Measurements from ENCODE around the gene BAG5.
"Not testable (repeated sequence)": the region's sequence is repeated elsewhere in the genome, so short reads cannot be mapped to it uniquely, and the experiment has no call there.

The BAG5 gene

DNA sequence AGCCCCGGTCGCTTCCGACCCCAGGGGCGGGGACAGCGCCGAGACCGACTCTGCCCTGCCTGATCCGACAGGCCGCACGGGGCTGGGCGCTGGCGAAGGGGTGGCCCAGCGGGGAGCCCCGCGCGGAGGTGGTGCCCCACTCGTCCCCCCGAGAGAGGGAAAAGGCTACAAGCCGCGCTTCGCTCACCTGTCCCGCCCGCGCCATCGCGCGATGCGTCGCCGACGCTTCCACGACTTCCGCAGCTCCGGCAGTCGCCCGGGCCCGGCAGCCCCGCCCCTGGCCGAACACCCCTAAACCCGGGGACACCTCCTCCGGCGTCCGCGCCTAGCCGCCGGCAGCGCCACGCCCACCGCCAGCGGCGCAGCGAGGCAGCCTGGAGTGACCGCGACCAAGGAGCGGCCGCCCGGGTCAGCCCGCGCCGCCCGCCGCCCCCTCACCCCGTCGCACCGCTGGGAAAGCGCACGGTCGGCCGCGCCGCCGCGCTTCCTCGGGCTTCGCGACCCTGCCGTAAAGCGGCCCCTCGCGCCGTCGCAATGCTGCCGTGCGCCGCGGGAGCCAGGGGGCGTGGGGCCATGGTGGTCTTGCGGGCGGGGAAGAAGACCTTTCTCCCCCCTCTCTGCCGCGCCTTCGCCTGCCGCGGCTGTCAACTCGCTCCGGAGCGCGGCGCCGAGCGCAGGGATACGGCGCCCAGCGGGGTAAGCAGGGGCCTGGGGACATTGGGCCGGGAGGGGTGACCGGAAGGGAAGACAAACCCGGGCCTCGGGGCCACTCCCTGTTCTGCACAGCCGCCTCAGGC is at the start of gene BAG5, which contains the start of gene COA8:
TSS of gene BAG5 (minus strand) at position 229 of the 797 bp plus-strand sequence. CDS start 1,493 bp downstream, outside the sequence.
TSS of gene COA8 (plus strand) at position 532 of the 797 bp plus-strand sequence. CDS start at position 574, 42 bp downstream.
- DNase-seq: peak; percentile 76

- DNase-seq: no peak
Observed at GRCh38 chr14:103611215-103611614, 48.8 kb upstream of the BAG5 start.

DNA sequence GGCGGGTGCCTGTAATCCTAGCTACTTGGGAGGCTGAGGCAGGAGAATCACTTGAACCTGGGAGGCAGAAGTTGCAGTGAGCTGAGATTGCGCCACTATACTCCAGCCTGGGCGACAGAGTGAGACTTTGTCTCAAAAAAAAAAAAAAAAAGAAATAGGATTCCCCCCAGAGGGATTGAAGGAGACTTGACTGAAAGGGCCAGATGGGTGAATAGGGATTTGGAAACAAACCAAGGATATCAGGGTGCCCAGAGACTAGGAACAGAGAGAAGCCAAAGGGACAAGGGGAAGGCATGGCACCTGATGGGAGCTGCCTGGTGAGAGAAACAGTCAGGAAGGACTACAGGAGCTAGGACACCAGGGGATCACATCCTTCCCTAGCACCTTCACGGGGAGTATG is 46.6 kb upstream of the BAG5 start:
- DNase-seq: not testable (repeated sequence)

DNA sequence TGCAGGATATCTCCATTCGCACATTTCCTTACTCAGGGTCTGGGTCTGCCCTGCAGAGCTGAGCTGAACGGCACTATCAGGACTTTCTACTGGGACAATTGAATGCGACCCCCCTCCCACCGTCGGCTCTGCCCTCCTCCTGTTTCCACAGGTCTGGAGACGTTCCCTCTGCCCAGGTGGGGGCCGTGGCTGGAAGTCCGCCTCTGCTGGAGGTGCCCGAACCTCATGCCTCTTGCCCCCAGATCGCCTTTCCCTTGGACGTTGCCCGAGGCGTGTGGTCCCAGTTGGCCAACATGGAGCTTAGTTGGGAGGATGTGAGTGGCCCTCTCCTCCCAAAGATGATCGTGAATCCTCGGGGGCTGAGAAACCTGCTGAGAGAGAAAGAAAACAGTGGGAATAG is 45.4 kb upstream of the BAG5 start:
- no peak for DNase-seq

DNA sequence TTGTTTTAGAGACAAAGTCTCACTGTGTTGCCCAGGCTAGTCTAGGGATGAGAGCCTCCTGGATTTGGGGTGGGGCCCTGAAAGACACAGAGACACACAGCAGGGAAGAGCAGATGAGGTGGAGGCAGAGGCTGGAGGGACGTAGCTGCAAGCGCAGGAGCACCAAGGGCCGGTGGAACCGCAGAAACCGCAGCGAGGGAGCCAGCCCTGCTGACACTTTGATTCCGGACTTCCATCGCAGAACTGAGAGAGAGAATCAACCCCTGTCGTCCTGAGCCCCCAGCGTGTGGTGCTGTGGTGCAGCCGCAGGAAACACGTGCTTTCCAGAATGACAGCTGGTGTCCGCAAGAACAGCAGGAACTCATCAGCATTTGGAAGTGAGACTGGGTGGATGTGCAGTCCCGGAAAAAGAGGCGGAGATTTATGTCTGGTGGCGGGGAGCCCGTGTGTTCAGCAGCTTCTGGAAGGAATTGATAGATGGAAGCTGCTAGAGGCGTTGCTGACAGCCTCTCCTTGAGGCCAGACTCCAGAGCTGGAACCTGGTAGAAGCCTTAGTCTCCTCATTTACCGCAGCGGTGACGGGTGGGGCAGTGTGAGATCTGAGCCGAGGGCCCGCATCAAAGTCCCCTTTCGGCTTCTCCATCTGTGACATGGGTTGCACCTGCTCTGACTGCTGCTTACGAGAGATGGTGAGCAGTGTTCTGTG is 44.7 kb upstream of the BAG5 start:
- no peak for DNase-seq

DNA sequence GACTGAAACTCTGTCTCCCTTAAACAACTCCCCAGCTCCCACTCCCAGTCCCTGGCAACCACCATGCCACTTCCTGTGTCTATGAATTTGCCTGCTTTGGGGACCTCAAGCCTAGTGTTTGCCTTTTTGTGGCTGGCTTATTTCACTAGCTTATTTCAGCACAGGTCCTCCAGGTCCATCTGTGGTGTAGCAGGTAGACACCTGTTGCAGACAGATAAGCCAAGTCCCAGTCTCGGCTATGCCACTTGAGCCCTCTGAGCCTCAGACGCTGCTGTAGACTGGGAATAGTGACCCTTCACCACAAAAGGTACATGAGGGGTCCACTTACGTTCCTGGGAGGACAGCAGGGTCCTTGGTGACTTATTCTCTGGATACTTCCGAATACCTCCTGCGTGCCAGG is 42.2 kb upstream of the BAG5 start:
- no peak for DNase-seq

GRCh38 chr14:103600503-103600902 is 38.0 kb upstream of the BAG5 start:
- no peak for DNase-seq

- DNase-seq: no peak
Observed at GRCh38 chr14:103597623-103598377, 35.3 kb upstream of the BAG5 start.

GRCh38 chr14:103594265-103594664 is 31.8 kb upstream of the BAG5 start:
- DNase-seq: no peak

DNA sequence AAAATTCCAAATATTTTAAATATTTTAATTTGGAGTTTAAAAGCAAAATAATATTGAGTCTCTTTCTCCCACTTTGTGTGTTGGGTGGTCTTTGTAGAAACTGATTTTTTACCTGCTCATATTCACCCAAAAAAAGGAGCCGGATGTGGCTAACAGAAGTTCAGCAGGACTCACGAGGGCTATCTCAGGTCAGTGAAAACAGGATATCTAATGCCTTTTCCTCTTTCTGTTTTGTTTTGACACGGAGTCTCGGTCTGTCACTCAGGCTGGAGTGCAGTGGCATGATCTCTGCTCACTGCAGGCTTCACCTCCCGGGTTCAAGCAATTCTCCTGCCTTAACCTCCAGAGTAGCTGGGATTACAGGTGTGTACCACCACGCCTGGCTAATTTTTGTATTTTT is 31.1 kb upstream of the BAG5 start:
- no peak for DNase-seq

GRCh38 chr14:103584326-103584915 is 22.0 kb upstream of the BAG5 start:
- DNase-seq: no peak

GRCh38 chr14:103581954-103582703 is 19.7 kb upstream of the BAG5 start:
- DNase-seq: no peak

- no peak for DNase-seq
Observed at GRCh38 chr14:103581206-103581605, 18.7 kb upstream of the BAG5 start.

GRCh38 chr14:103578401-103579075 is 16.1 kb upstream of the BAG5 start:
- no peak for DNase-seq

DNA sequence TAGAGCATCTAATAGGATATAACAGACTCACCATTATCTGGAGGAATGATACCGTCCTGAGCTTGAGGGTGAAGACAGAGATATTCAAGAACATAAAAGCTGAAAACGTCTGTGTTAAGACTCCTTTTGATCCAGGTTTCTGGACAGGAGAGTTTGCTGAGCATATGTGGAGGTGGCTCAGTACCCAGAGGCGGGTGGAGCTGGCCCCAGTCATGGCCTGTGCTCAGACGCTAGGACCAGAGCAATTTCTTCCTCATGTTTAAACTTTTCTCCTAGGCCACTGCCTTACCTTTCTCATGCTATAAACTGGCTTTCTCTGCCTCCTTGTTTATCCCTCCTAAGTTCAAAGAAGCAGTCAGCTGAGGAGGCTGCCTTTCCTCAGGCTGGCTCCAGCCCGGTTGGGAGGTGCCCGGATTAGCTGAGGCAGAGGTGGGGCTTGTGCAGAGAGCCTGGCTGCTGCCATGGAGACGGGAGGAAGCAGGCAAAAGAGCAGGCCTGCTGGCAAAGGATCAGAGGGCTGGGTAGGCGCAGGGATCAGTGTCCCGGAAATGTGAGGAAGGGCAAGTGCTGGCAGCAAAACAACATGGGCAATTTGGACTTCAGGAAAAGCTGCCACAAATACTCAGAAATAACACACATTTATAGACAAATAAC is 14.0 kb upstream of the BAG5 start:
- peak; percentile 38 for DNase-seq

DNA sequence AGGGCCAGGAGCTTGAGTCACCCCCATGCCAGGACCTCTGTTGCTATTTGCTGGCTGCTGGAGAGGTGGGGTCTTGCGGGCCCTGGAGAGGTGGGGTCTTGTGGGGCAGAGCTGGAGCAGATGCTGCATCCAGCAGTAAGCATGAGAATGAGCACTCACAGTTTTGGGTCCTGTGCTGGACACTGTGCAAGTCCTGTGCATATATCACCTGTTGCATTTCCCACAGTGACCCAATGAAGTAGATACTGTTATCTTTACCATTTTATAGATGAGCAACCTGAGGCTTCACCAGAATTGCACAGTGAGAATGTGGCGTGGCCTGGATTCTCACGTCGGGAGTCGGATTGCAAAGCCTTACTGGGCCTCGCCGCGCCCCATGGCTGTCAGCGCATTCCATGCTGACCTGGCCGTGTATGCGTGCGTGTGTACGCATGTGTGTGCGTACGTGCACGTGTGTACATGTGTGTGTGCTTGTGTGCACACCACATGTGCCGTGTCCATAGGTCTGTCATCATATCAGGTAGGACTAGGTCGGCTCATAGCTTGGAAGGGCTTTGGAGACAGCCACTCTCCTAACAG is 12.3 kb upstream of the BAG5 start:
- no peak for DNase-seq

DNA sequence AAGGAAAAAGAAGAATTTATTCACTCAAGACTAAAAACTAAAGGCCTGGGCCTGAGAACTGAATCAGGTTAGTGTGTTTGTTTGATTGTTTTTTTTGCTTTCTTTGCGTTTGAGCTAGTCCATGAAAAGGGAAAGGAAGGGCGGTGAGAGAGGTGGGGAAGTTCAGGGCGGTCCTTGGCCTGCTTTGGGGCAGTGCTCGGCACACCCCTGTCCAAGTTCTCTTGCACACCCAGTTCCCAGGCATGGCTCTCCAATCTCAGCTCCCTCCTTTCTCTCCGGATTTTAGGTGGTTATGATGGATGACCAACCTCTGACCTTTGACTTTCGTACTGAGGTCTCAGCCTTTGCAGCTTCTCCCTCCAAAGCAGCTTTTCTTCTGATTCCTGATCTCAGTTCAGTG is 11.6 kb upstream of the BAG5 start:
- no peak for DNase-seq

- DNase-seq: no peak
Observed at GRCh38 chr14:103569408-103569807, 7.0 kb upstream of the BAG5 start.

- peak; percentile 79 for DNase-seq
Observed at GRCh38 chr14:103568952-103569351, 6.5 kb upstream of the BAG5 start.

DNA sequence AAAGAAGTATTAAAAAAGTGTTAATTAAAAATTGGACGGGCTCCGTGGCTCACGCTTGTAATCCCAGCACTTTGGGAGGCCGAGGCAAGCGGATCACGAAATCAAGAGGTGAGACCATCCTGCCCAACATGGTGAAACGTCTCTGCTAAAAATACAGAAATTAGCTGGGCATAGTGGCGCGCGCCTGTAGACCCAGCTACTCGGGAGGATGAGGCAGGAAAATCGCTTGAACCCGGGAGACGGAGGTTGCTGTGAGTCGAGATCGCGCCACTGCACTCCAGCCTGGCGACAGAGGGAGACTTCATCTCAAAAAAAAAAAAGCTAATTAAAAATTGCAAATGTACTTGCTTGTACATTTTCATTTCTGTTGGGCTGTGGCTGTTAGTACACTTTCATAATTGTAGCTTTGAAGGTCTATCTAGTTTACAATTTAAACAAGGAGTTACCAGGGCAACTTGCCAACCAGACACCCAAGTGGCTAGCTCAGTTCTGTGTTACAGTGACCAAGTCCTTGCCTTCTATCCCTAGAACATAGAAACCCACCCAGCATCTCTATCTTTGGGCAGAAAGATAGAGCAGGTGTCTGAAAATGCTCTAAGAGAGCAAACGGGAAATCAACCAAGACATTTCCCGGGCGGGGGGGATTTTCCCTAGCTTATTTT is 1.5 kb upstream of the BAG5 start:
- no peak for DNase-seq
